ACC112 (cell line): ENCODE measurements around the gene TEP1.
"Not testable (repeated sequence)": the region's sequence is repeated elsewhere in the genome, so short reads cannot be mapped to it uniquely, and the experiment has no call there.

Experiments
- H2AFZ ChIP-seq: fragments of 200-600 bp; sonication (generic); one replicate; pipeline ENCODE4 v1.6.0; 2017; ENCODE audit warnings: antibody characterized with exemption, low read length; ENCODE audit not compliant: unreplicated experiment
- H3K27ac ChIP-seq: fragments of 200-600 bp; sonication (generic); 2 replicates; pipeline ENCODE4 v1.5.1; 2014; ENCODE audit warnings: low read depth, mild to moderate bottlenecking, antibody characterized with exemption, low read length, moderate library complexity
- H3K27me3 ChIP-seq: fragments of 200-600 bp; sonication (generic); 2 replicates; pipeline ENCODE4 v1.6.1; 2014; ENCODE audit warnings: mild to moderate bottlenecking, antibody characterized with exemption, low read length, moderate library complexity, mixed read lengths; ENCODE audit not compliant: insufficient read depth
- H3K36me3 ChIP-seq: fragments of 200-600 bp; sonication (generic); 2 replicates; pipeline ENCODE4 v1.6.1; 2016; ENCODE audit warnings: mild to moderate bottlenecking, antibody characterized with exemption, low read length, moderate library complexity, mixed read lengths; ENCODE audit not compliant: insufficient read depth
- H3K4me1 ChIP-seq: fragments of 200-600 bp; sonication (generic); one replicate; pipeline ENCODE4 v1.6.1; 2016; ENCODE audit warnings: low read length, mixed read lengths; ENCODE audit not compliant: insufficient read depth, unreplicated experiment, control insufficient read depth
- H3K4me3 ChIP-seq: fragments of 200-600 bp; sonication (generic); 2 replicates; pipeline ENCODE4 v1.5.1; 2014; ENCODE audit warnings: mild to moderate bottlenecking, low read depth, low read length
- H3K79me2 ChIP-seq: fragments of 200-600 bp; sonication (generic); one replicate; pipeline ENCODE4 v1.6.0; 2016; ENCODE audit warnings: low read length; ENCODE audit not compliant: control insufficient read depth, unreplicated experiment, insufficient read depth

Gene TEP1

DNA sequence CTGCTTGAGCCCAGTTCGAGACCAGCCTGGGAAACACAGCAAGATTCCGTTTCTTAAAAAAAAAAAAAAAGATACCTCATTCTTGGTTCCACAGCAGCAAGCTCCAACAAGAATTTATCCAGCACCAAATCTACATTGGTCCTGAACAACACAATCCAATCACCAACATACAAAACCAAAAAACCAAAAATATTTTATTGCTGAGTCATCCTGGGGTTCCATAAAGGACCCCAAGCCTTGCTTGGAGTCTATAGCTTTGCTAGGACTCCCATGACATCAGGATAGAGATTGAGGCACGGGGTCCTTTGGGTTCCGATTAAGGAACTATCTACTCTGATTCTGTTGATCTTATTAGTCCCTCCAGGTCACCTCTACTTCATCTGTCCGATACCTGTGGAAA lies 33.6 kb upstream of the TEP1 start:
- peaks cover 35% of the 10 kb centered on the region for H3K36me3 ChIP-seq
- H3K4me1 ChIP-seq: no peaks in the 10 kb centered on the region
- H3K27me3 ChIP-seq: no peaks in the 10 kb centered on the region
- no peak overlapping the region for H2AFZ ChIP-seq
- no peak overlapping the region for H3K27ac ChIP-seq
- H3K79me2 ChIP-seq: no peaks in the 10 kb centered on the region
- H3K4me3 ChIP-seq: no peak overlapping the region

GRCh38 chr14:20443650-20444049 lies 30.3 kb upstream of the TEP1 start:
- H2AFZ ChIP-seq, H3K4me1 ChIP-seq, H3K4me3 ChIP-seq, H3K27me3 ChIP-seq, H3K27ac ChIP-seq, H3K79me2 ChIP-seq: not testable (repeated sequence)
- peaks cover 21% of the 10 kb centered on the region for H3K36me3 ChIP-seq

DNA sequence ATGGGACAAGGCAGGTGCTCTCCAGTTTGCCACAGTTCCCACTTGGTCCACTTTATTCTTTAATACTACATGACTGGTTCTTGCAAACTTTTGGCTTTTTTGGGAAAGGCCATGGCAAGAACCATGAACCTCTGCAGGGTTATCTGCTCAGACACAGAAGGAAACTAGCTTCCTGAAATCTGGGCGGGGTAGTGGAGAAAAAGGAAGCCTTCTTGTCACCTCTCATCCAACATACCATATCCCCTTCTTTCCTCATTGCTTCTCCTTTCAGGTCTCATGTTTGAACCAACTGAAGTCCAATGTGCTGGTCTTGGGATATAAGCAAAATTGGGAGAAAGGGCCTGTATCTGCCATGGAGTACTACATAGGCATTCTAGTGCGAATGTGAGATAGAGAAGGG lies 28.2 kb upstream of the TEP1 start:
- no peaks in the 10 kb centered on the region for H3K27me3 ChIP-seq
- H3K4me3 ChIP-seq: no peak overlapping the region
- no peaks in the 10 kb centered on the region for H3K36me3 ChIP-seq
- no peak overlapping the region for H3K27ac ChIP-seq
- H3K79me2 ChIP-seq: no peaks in the 10 kb centered on the region
- peaks cover 5% of the 10 kb centered on the region for H3K4me1 ChIP-seq
- H2AFZ ChIP-seq: no peak overlapping the region

DNA sequence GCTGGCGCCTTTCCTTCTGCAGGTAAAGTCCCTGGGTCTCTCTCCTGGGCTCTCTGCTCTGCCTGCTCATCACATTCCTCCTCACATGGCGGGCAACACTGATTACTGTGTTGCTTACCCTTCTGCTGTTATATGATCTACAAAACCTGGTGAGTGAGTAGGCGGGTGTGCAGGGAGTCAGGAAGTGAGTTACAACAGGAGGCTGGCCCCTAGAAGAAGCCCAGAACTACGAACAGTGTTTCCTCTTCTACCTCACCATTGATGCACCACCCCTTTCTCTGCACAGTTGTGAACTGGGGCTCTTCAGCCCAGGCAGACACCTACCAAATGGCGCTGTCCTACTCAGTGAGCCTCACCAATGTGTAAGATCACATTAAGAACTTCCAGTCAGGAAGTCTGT lies 27.6 kb upstream of the TEP1 start:
- Histone ChIP-seq H3K4me1 (peaks cover 10% of the 10 kb centered on the region), H3K36me3 (no peaks in the 10 kb centered on the region), H3K4me3 (no peak overlapping the region), H3K79me2 (no peaks in the 10 kb centered on the region), H3K27ac (no peak overlapping the region), H3K27me3 (no peaks in the 10 kb centered on the region), H2AFZ (no peak overlapping the region)

GRCh38 chr14:20440465-20440864 lies 27.2 kb upstream of the TEP1 start:
- Histone ChIP-seq H3K4me3 (no peak overlapping the region), H3K79me2 (no peaks in the 10 kb centered on the region), H2AFZ (no peak overlapping the region), H3K4me1 (peaks cover 10% of the 10 kb centered on the region), H3K27me3 (peaks cover 2% of the 10 kb centered on the region; the same call in 1 of the 2 replicates), H3K27ac (no peak overlapping the region), H3K36me3 (no peaks in the 10 kb centered on the region)

DNA sequence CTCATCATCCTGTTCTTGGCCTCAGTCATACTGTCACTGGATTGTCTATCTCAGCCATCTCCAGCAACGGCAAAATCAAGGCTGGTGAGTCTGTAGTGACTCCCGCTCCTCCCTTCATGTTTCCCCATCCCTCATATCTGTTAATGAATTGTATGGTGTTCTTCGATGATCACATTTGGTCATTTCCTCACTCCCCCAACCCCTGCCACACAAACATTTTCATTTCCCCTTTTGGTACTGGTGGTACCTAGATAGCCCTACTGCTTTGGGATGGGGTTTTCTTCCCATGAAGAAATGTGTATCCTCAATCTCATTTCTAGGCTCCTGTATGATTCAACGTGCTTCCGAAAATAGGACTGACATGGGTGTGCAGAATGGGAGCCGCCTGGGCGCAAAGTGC lies 25.4 kb upstream of the TEP1 start:
- H3K27me3 ChIP-seq: peaks cover 4% of the 10 kb centered on the region; the same call in 1 of the 2 replicates

DNA sequence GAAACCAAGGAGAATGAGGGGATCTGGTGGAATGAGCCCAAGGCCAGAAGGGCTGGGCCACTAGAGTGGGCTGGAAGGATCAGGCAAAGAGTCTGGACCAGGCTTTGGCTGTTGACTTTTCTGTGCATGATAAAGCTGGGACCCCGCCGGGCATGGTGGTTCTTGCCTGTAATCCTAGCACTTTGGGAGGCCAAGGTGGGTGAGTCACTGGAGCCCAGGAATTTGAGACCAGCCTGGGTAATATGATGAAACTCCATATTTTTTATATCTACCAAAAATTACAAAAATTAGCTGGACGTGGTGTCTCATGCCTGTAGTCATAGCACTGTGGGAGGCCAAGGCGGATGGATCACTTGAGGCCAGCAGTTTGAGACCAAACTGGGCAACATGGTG lies 23.1 kb upstream of the TEP1 start:
- H3K4me3 ChIP-seq: no peak overlapping the region
- H3K36me3 ChIP-seq: no peaks in the 10 kb centered on the region
- H3K27me3 ChIP-seq: peaks cover 4% of the 10 kb centered on the region; the same call in 1 of the 2 replicates
- peaks cover 10% of the 10 kb centered on the region for H3K4me1 ChIP-seq
- H2AFZ ChIP-seq: no peak overlapping the region
- no peaks in the 10 kb centered on the region for H3K79me2 ChIP-seq
- no peak overlapping the region for H3K27ac ChIP-seq

More for the DNA sequence above, 25.4 kb upstream of the TEP1 start:
- no peaks in the 10 kb centered on the region for H3K36me3 ChIP-seq
- H3K4me1 ChIP-seq: peaks cover 10% of the 10 kb centered on the region
- H2AFZ ChIP-seq: no peak overlapping the region
- H3K27ac ChIP-seq: no peak overlapping the region
- H3K79me2 ChIP-seq: no peaks in the 10 kb centered on the region
- no peak overlapping the region for H3K4me3 ChIP-seq

DNA sequence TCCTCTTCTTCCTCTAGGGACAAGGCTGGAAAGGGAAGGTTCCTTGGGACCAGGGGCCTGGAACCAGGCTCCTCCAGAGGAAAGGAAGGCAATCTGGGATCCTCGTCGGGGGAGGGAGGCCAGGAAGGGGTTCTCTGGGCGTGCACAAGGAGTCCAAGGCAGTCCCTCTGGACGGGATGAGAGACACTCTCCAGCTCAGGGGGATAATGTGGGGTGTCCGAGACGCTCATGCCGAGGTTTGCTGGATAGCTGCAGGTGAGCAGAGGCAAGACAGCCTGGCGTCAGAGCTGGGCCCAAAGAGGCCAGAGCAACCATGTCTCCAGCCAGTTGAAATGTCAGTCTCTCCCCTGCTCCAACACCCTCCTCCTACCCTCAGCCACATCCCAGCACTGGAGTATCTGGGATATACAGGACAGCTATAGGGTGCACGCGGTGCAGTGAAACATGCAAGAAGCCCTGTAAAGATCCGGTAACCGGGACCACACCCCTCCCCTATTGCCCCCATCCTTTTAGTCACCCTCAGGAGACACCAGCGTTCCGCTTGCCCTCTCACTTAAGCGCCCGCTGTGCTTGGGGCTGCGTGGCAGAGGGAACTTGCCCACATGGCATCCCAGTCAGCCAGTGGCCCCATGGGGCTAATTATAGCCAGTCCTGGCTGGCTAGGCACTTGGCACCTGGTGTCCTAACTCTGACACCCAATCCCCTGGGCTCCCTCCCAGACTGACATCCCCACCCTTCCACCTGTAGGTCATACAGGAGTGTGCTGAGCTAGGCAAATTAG lies 22.5 kb upstream of the TEP1 start, which contains the start of gene KLHL33:
KLHL33 (minus strand) TSS at position 585 of the 781 bp plus-strand sequence; CDS start at position 230, 355 bp downstream.
- Histone ChIP-seq H2AFZ (no peak within 1 kb of the TSS), H3K27me3 (peaks cover 4% of the 10 kb centered on the region; the same call in 1 of the 2 replicates), H3K27ac (no peak within 1 kb of the TSS), H3K79me2 (no peaks in the 10 kb centered on the region), H3K4me3 (no peak within 1 kb of the TSS), H3K36me3 (no peaks in the 10 kb centered on the region), H3K4me1 (peaks cover 10% of the 10 kb centered on the region)

- H3K27ac ChIP-seq: no peak overlapping the region
- no peak overlapping the region for H2AFZ ChIP-seq
- no peaks in the 10 kb centered on the region for H3K36me3 ChIP-seq
- no peaks in the 10 kb centered on the region for H3K79me2 ChIP-seq
- H3K27me3 ChIP-seq: peaks cover 4% of the 10 kb centered on the region; the same call in 1 of the 2 replicates
- H3K4me1 ChIP-seq: peaks cover 10% of the 10 kb centered on the region
- H3K4me3 ChIP-seq: no peak overlapping the region
Measured at GRCh38 chr14:20434701-20435581, 21.6 kb upstream of the TEP1 start.

- no peaks in the 10 kb centered on the region for H3K27me3 ChIP-seq
- H3K4me1 ChIP-seq: peaks cover 7% of the 10 kb centered on the region
- no peak overlapping the region for H2AFZ ChIP-seq
- H3K79me2 ChIP-seq: no peaks in the 10 kb centered on the region
- H3K27ac ChIP-seq: no peak overlapping the region
- no peak overlapping the region for H3K4me3 ChIP-seq
- H3K36me3 ChIP-seq: no peaks in the 10 kb centered on the region
Measured at GRCh38 chr14:20429801-20430669, 16.7 kb upstream of the TEP1 start.
